H1 (cell line): ENCODE data around the gene LGR4.

Experiments used
- MAFK ChIP-seq: IDR thresholded peaks from 2 replicates; pipeline ENCODE4 v1.6.1; 2012; ENCODE audit warnings: low read depth, mild to moderate bottlenecking, improper control_type of control experiment, low read length
- MAX ChIP-seq: IDR thresholded peaks from 2 replicates; pipeline ENCODE4 v1.6.1; 2012; ENCODE audit warnings: inconsistent platforms
- RAD21 ChIP-seq, 2 experiments: IDR thresholded peaks in 1 of 2; conservative IDR thresholded peaks in 1 of 2; 2 replicates each; pipeline ENCODE4 v1.6.1; 2011; ENCODE audit warnings: low read depth in 2 of 2, low read length in 2 of 2, improper control_type of control experiment in 1 of 2, inconsistent platforms in 1 of 2, mild to moderate bottlenecking in 1 of 2, moderate library complexity in 1 of 2
- TF ChIP-seq, protein P1 (sequence below), 3 experiments: IDR thresholded peaks; 1 replicate in 2 of 3; 2 replicates in 1 of 3; pipeline versions ENCODE4 v1.5.1 to v1.6.1; 2011; ENCODE audit warnings: low read length in 3 of 3, mild to moderate bottlenecking in 3 of 3, inconsistent platforms in 2 of 3, low read depth in 1 of 3, moderate library complexity in 1 of 3; ENCODE audit not compliant: insufficient read depth in 1 of 3; ENCODE audit errors: control extremely low read depth in 1 of 3

- TF ChIP-seq MAFK = no peak
- TF ChIP-seq, protein P1, sequence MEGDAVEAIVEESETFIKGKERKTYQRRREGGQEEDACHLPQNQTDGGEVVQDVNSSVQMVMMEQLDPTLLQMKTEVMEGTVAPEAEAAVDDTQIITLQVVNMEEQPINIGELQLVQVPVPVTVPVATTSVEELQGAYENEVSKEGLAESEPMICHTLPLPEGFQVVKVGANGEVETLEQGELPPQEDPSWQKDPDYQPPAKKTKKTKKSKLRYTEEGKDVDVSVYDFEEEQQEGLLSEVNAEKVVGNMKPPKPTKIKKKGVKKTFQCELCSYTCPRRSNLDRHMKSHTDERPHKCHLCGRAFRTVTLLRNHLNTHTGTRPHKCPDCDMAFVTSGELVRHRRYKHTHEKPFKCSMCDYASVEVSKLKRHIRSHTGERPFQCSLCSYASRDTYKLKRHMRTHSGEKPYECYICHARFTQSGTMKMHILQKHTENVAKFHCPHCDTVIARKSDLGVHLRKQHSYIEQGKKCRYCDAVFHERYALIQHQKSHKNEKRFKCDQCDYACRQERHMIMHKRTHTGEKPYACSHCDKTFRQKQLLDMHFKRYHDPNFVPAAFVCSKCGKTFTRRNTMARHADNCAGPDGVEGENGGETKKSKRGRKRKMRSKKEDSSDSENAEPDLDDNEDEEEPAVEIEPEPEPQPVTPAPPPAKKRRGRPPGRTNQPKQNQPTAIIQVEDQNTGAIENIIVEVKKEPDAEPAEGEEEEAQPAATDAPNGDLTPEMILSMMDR (IDR thresholded peaks at IDR 0.05; ENCODE audit: control extremely low read depth in 1 of 3, insufficient read depth in 1 of 3, low read depth in 1 of 3, low read length in 3 of 3) = no peak
- TF ChIP-seq RAD21 (IDR thresholded peaks at IDR 0.05 in 1 of 2, conservative IDR thresholded peaks at IDR 0.05 in 1 of 2; ENCODE audit: low read depth in 2 of 2, low read length in 2 of 2) = no peak
- TF ChIP-seq MAX = no peak
Measured at GRCh38 chr11:27467181-27467913, 5.2 kb downstream of the LGR4 start.
